CD4-positive, alpha-beta T cell (primary cell): ENCODE measurements around the gene CST4. TPM values are rescaled to one million over a fixed set of nuclear protein-coding genes. Genes with fewer than 3 reads are reported as not detected.

Experiments
- ATAC-seq: fragments of 200-7000 bp; cut with Tn5 transposase; one replicate; pipeline ENCODE4 v1.10.0; 2022; ENCODE audit warnings: mild to moderate bottlenecking; ENCODE audit not compliant: poor library complexity
- CTCF ChIA-PET: fragments of 350-600 bp; sonication (Branson Sonifier 250); formaldehyde crosslinking; loops from one replicate; lab custom pipeline; 2021; ENCODE audit warnings: antibody characterized with exemption, inconsistent platforms; lab: Charles Lee
- POLR2A ChIA-PET: fragments of 350-600 bp; sonication (Branson Sonifier 250); formaldehyde crosslinking; loops from one replicate; lab custom pipeline; 2021; ENCODE audit warnings: antibody characterized with exemption, inconsistent platforms; lab: Charles Lee
- DNase-seq, 14 experiments: peaks; one replicate each; pipeline ENCODE4 v3.0.0-alpha.2; 2013 to 2020; ENCODE audit warnings: mixed read lengths in 2 of 14
- H3K27ac ChIP-seq, 2 donors: one replicate each; pipeline versions ENCODE4 v1.5.1 to v1.7.0; 2013; ENCODE audit warnings: low read length in 2 of 2, low read depth in 1 of 2, mild to moderate bottlenecking in 1 of 2
- H3K27me3 ChIP-seq, 2 experiments: 1 replicate in 1 of 2; 2 replicates in 1 of 2; pipeline versions ENCODE4 v1.6.1 to v1.7.0; 2013; ENCODE audit warnings: low read length in 2 of 2, control low read depth in 1 of 2, mild to moderate bottlenecking in 1 of 2, moderate library complexity in 1 of 2; ENCODE audit not compliant: insufficient read depth in 2 of 2, control insufficient read depth in 1 of 2
- H3K36me3 ChIP-seq: one replicate; pipeline ENCODE4 v1.6.1; 2013; ENCODE audit warnings: low read length, control low read depth; ENCODE audit not compliant: insufficient read depth
- H3K4me1 ChIP-seq: one replicate; pipeline ENCODE4 v1.6.1; 2013; ENCODE audit warnings: low read length, control low read depth; ENCODE audit not compliant: insufficient read depth
- H3K4me3 ChIP-seq: one replicate; pipeline ENCODE4 v1.5.1; 2013; ENCODE audit warnings: mild to moderate bottlenecking, low read length, moderate library complexity
- H3K9me3 ChIP-seq, 2 experiments: 1 replicate in 1 of 2; 2 replicates in 1 of 2; pipeline versions ENCODE4 v1.6.1 to v1.7.0; 2013; ENCODE audit warnings: low read length in 2 of 2, mild to moderate bottlenecking in 2 of 2, control low read depth in 1 of 2, moderate library complexity in 1 of 2; ENCODE audit not compliant: control insufficient read depth in 1 of 2, insufficient read depth in 1 of 2
- H3K27ac Mint-ChIP-seq: one replicate; pipeline ENCODE4 v1.8.0; 2020; ENCODE audit warnings: mixed read lengths
- H3K27me3 Mint-ChIP-seq: one replicate; pipeline ENCODE4 v1.8.0; 2021; ENCODE audit warnings: mixed read lengths
- H3K36me3 Mint-ChIP-seq: one replicate; pipeline ENCODE4 v1.8.0; 2021; ENCODE audit warnings: low read depth, mixed read lengths
- H3K4me1 Mint-ChIP-seq: one replicate; pipeline ENCODE4 v1.8.0; 2021; ENCODE audit warnings: low read depth, mixed read lengths
- H3K4me3 Mint-ChIP-seq: one replicate; pipeline ENCODE4 v1.8.0; 2020; ENCODE audit warnings: mild to moderate bottlenecking, mixed read lengths
- H3K9me3 Mint-ChIP-seq: one replicate; pipeline ENCODE4 v1.8.0; 2020; ENCODE audit warnings: mixed read lengths
- intact Hi-C, 2 experiments: fragments of 100-400 bp; cut with DNase I in 1 of 2; cut with micrococcal nuclease in 1 of 2; formaldehyde crosslinking; loops; one replicate each; pipeline versions ENCODE4 v1.15.1 to v1.9.0; 2023 to 2025; cut with DNase I, micrococcal nuclease
- total RNA-seq, 174 experiments: library from RNA in 2 of 174; stranded (reverse) in 2 of 174; gene quantifications; one replicate each; pipeline ENCODE4 v1.2.3 and lab custom pipeline; 2021 to 2026
- TF ChIP-seq, protein P1 (sequence below): fragments of 200-600 bp; IDR thresholded peaks from one replicate; pipeline ENCODE4 v1.8.0; 2022; ENCODE audit warnings: antibody characterized with exemption, mild to moderate bottlenecking

The CST4 gene
- total RNA-seq, 2 experiments from 2014 or later: not detected

DNA sequence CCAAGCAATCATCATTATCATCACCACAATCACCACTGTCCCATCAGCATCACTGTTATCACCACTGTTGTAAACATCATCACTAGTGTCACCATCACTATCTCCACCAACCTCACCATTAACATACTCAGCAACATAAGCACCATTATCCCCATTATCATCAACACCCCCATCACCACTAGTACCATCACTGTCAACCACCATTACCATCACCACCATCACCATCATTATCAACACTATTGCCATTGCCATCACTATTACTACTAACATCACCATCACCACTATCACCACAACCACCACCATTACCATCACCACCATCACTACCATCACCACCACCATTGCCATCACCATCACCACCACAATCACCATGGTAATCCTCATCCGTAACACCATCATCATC is 19.5 kb downstream of the CST4 start:
- ATAC-seq: no peak
- POLR2A ChIA-PET: no interaction called here
- CTCF ChIA-PET: no interaction called here

DNA sequence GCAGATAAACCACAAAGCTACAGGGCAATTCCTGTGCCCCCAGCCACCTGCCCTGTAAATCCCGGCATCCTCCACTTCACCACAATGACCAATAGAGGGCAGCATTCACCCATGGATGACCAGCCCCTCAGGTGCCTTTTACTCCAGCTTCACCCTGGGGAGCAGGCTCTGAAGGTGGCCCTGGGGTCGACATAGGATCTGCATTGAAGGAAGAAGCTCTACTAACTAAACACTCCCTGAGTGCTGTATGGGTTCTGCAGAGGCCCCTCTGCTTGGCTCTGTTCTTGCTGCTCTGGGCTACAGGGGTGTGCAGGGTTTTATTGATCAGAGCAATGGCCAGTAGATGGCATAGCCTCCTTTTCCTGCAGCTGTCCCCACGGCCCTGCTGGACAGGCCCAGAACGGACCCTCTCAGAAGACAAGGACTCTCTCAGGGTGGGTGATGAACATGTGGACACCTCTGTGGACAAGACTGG is 20.3 kb downstream of the CST4 start:
- ChIA-PET POLR2A (no interaction called here), CTCF (no interaction called here)
- no peaks in the 10 kb centered on the region for H3K4me1 ChIP-seq
- no peaks in the 10 kb centered on the region for H3K36me3 Mint-ChIP-seq
- intact Hi-C loops: no loop called here
- no peak overlapping the region for H3K27ac ChIP-seq
- H3K9me3 ChIP-seq: no peaks in the 10 kb centered on the region
- ATAC-seq: peak; percentile 37
- peak in 7 of 14 experiments; percentile 6 to 59 (median 27) for DNase-seq
- H3K27ac Mint-ChIP-seq: no peak overlapping the region
- H3K27me3 ChIP-seq: no peaks in the 10 kb centered on the region
- no peaks in the 10 kb centered on the region for H3K4me1 Mint-ChIP-seq
- no peak overlapping the region for H3K4me3 Mint-ChIP-seq
- no peaks in the 10 kb centered on the region for H3K27me3 Mint-ChIP-seq
- no peak overlapping the region for H3K4me3 ChIP-seq
- no peaks in the 10 kb centered on the region for H3K36me3 ChIP-seq
- TF ChIP-seq, protein P1, sequence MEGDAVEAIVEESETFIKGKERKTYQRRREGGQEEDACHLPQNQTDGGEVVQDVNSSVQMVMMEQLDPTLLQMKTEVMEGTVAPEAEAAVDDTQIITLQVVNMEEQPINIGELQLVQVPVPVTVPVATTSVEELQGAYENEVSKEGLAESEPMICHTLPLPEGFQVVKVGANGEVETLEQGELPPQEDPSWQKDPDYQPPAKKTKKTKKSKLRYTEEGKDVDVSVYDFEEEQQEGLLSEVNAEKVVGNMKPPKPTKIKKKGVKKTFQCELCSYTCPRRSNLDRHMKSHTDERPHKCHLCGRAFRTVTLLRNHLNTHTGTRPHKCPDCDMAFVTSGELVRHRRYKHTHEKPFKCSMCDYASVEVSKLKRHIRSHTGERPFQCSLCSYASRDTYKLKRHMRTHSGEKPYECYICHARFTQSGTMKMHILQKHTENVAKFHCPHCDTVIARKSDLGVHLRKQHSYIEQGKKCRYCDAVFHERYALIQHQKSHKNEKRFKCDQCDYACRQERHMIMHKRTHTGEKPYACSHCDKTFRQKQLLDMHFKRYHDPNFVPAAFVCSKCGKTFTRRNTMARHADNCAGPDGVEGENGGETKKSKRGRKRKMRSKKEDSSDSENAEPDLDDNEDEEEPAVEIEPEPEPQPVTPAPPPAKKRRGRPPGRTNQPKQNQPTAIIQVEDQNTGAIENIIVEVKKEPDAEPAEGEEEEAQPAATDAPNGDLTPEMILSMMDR: peak; percentile 59
- no peaks in the 10 kb centered on the region for H3K9me3 Mint-ChIP-seq

More for the DNA sequence above, 19.5 kb downstream of the CST4 start:
- H3K4me3 ChIP-seq: no peak overlapping the region
- no peaks in the 10 kb centered on the region for H3K27me3 ChIP-seq
- no peaks in the 10 kb centered on the region for H3K9me3 Mint-ChIP-seq
- no peaks in the 10 kb centered on the region for H3K36me3 Mint-ChIP-seq
- H3K4me3 Mint-ChIP-seq: no peak overlapping the region
- no peak for DNase-seq
- intact Hi-C loops: no loop called here
- TF ChIP-seq, protein P1: no peak
- no peak overlapping the region for H3K27ac Mint-ChIP-seq
- H3K27me3 Mint-ChIP-seq: no peaks in the 10 kb centered on the region
- H3K4me1 Mint-ChIP-seq: no peaks in the 10 kb centered on the region
- no peak overlapping the region for H3K27ac ChIP-seq
- no peaks in the 10 kb centered on the region for H3K9me3 ChIP-seq
- no peaks in the 10 kb centered on the region for H3K36me3 ChIP-seq
- no peaks in the 10 kb centered on the region for H3K4me1 ChIP-seq

DNA sequence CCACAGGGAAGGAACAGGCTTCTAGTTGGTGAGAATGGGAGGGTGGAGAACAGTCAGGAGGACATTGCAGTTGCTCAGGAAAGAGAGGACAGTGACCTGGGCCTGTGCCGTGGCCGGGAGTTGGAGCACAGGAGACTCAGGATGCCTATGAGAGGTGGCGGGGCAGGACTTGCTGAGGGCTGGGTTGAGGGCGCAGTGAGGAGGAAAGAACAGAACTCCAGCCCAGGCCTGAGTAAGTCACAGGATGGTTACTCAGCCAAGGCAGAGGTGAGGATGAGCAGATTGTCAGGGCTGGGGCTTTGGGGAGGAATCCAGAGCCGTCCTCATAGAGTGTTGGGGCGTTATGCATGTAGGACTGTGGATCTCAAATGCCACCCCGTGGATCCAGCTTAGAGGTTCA is 21.2 kb downstream of the CST4 start:
- no peaks in the 10 kb centered on the region for H3K9me3 ChIP-seq
- Mint-ChIP-seq H3K27me3 (no peaks in the 10 kb centered on the region), H3K4me1 (no peaks in the 10 kb centered on the region), H3K27ac (no peak overlapping the region), H3K9me3 (no peaks in the 10 kb centered on the region), H3K36me3 (no peaks in the 10 kb centered on the region), H3K4me3 (no peak overlapping the region)
- no peak overlapping the region for H3K4me3 ChIP-seq
- H3K27ac ChIP-seq: no peak overlapping the region
- ATAC-seq (no peak), DNase-seq (no peak)
- intact Hi-C loops: no loop called here
- H3K36me3 ChIP-seq: no peaks in the 10 kb centered on the region
- CTCF ChIA-PET: no interaction called here
- no peaks in the 10 kb centered on the region for H3K27me3 ChIP-seq
- POLR2A ChIA-PET: no interaction called here
- H3K4me1 ChIP-seq: no peaks in the 10 kb centered on the region
- TF ChIP-seq, protein P1: no peak
